HepG2 (cell line): ENCODE measurements around the gene HLF. TPM values are rescaled to one million over a fixed set of nuclear protein-coding genes. Genes with fewer than 3 reads are reported as not detected.

Experiments
- ATF7 ChIP-seq, 2 experiments: fragments of 450-650 bp in 1 of 2; sonication (generic) in 1 of 2; formaldehyde crosslinking in 1 of 2; IDR thresholded peaks; 2 replicates each; pipeline versions ENCODE4 v1.4.0 to v1.6.1; 2016 to 2020; ENCODE audit warnings: antibody characterized with exemption in 1 of 2, mild to moderate bottlenecking in 1 of 2, missing genetic modification reagents in 1 of 2
- CEBPG ChIP-seq: IDR thresholded peaks from 2 replicates; pipeline ENCODE4 v1.6.1; 2016
- DDIT3 ChIP-seq: sonication (generic); formaldehyde crosslinking; IDR thresholded peaks from 2 replicates; pipeline ENCODE4 v1.4.0; 2020; ENCODE audit warnings: mild to moderate bottlenecking, missing genetic modification reagents
- EED ChIP-seq: sonication (generic); formaldehyde crosslinking; IDR thresholded peaks from 2 replicates; pipeline ENCODE4 v1.5.0; 2020; ENCODE audit warnings: mild to moderate bottlenecking, missing genetic modification reagents
- KAT7 ChIP-seq: IDR thresholded peaks from 2 replicates; pipeline ENCODE4 v1.6.1; 2018; ENCODE audit warnings: borderline replicate concordance, missing compliant biosample characterization
- MIER2 ChIP-seq: IDR thresholded peaks from 2 replicates; pipeline ENCODE4 v1.6.1; 2016; ENCODE audit warnings: missing biosample characterization, missing genetic modification reagents
- NFE2L2 ChIP-seq: fragments of 150-350 bp; IDR thresholded peaks from 2 replicates; pipeline ENCODE4 v1.6.1; 2014; ENCODE audit warnings: low read length
- PHF8 ChIP-seq: sonication (generic); formaldehyde crosslinking; IDR thresholded peaks from 2 replicates; pipeline ENCODE4 v1.5.0; 2020; ENCODE audit warnings: missing genetic modification reagents
- POGK ChIP-seq: sonication (generic); formaldehyde crosslinking; conservative IDR thresholded peaks from 2 replicates; pipeline ENCODE4 v1.8.0; 2022; ENCODE audit warnings: mild to moderate bottlenecking, moderate library complexity, missing genetic modification reagents
- SALL1 ChIP-seq: sonication (generic); formaldehyde crosslinking; IDR thresholded peaks from 2 replicates; pipeline ENCODE4 v1.8.0; 2022; ENCODE audit warnings: mild to moderate bottlenecking, missing genetic modification reagents
- SIX4 ChIP-seq: sonication (generic); formaldehyde crosslinking; IDR thresholded peaks from 2 replicates; pipeline ENCODE4 v1.4.0; 2020; ENCODE audit warnings: missing genetic modification reagents
- ZBTB25 ChIP-seq: IDR thresholded peaks from 2 replicates; pipeline ENCODE4 v1.6.1; 2018; ENCODE audit warnings: missing genetic modification reagents
- ZBTB40 ChIP-seq, 2 experiments: fragments of 450-650 bp in 1 of 2; sonication (generic) in 1 of 2; formaldehyde crosslinking in 1 of 2; IDR thresholded peaks; 2 replicates each; pipeline versions ENCODE4 v1.6.1 to v1.8.0; 2016 to 2022; ENCODE audit warnings: antibody characterized with exemption in 1 of 2, mild to moderate bottlenecking in 1 of 2, missing genetic modification reagents in 1 of 2
- ZBTB7B ChIP-seq: sonication (generic); formaldehyde crosslinking; IDR thresholded peaks from 2 replicates; pipeline ENCODE4 v1.4.0; 2020; ENCODE audit warnings: missing genetic modification reagents
- ZNF780A ChIP-seq: sonication (generic); formaldehyde crosslinking; IDR thresholded peaks from 2 replicates; pipeline ENCODE4 v1.8.0; 2022; ENCODE audit warnings: mild to moderate bottlenecking, missing genetic modification reagents, moderate library complexity
- polyA plus RNA-seq, 8 experiments: library from polyadenylated mRNA; depleted of rRNA in 3 of 8; stranded (reverse) in 7 of 8; unstranded in 1 of 8; fragments of >200 nt; fragmentation: Illumina TruSeq in 4 of 8; extraction: Trizol in 4 of 8; gene quantifications; 2 replicates each; pipeline versions ENCODE4 v1.2.1 to v1.2.3, GENCODE V29; 2011 to 2016; ENCODE audit warnings: low read depth in 4 of 8, missing spikeins in 1 of 8, mixed read lengths in 1 of 8; ENCODE audit not compliant: insufficient read depth in 1 of 8
- total RNA-seq, 5 experiments: library from RNA; depleted of rRNA; stranded (reverse); fragments of >200 nt; fragmentation: Illumina TruSeq; extraction: Trizol; gene quantifications; 2 replicates each; pipeline ENCODE4 v1.2.3, GENCODE V29; 2016; ENCODE audit warnings: low read depth in 1 of 5

HLF gene
- total and polyA plus RNA-seq, 2 of the 13 experiments (the other 11 are each of a cell fraction or from before 2014, with no cell fraction given) = 202 to 346 TPM

GRCh38 chr17:55304171-55304859 is 39.6 kb downstream of the HLF start (continued):
- TF ChIP-seq ZBTB40 (IDR thresholded peaks at IDR 0.05) (no peak), ZBTB40 (CRISPR knock-in tag; IDR thresholded peaks at IDR 0.05) (no peak), MIER2 (CRISPR knock-in tag) (no peak), ZNF780A (CRISPR knock-in tag) (0 out of 2 replicates have a peak, but pooled peaks have one; percentile 37), ATF7 (IDR thresholded peaks at IDR 0.05) (no peak), ATF7 (CRISPR knock-in tag; IDR thresholded peaks at IDR 0.05) (0 out of 2 replicates have a peak, but pooled peaks have one; percentile 12), PHF8 (CRISPR knock-in tag) (peak; percentile 11; the same call in 1 of the 2 replicates), ZBTB25 (CRISPR knock-in tag) (no peak), POGK (CRISPR knock-in tag) (no peak), EED (CRISPR knock-in tag) (no peak), ZBTB7B (CRISPR knock-in tag) (no peak), KAT7 (CRISPR knock-in tag) (no peak), DDIT3 (CRISPR knock-in tag) (no peak), SIX4 (CRISPR knock-in tag) (no peak), CEBPG (no peak), NFE2L2 (no peak), SALL1 (CRISPR knock-in tag) (peak; percentile 13; the same call in 1 of the 2 replicates)
